Stimulated activated CD4-positive, alpha-beta T cell treated with anti-CD3 and anti-CD28 coated beads, Interleukin-4, amount 100 ng/mL, for 4 hours (primary cell): ENCODE measurements around the gene DUSP11.
"Not testable (repeated sequence)": the region's sequence is repeated elsewhere in the genome, so short reads cannot be mapped to it uniquely, and the experiment has no call there.

ENCODE experiments used
- DNase-seq, 2 experiments: peaks; one replicate each; pipeline ENCODE4 v3.0.0-alpha.2; 2020

DUSP11 gene

DNA sequence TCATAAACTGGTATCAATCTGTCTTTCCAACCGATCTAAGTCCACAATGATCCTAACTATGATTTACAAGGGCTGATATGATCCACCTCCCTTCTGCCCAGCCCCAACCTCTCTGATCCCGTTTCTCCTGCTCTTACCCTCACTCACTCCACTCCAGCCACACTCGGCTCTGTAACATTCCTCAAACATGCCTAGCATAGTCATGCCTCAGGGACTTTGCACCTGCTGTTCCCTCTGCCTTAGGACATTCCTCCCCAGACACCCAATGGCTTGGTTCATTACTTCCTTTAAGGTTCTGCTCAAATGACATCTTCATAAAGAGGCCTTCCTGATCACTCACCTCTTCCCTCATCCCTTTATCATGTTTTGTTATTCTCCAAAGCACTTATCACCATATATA lies 9.2 kb downstream of the DUSP11 start:
- DNase-seq = no peak

DNA sequence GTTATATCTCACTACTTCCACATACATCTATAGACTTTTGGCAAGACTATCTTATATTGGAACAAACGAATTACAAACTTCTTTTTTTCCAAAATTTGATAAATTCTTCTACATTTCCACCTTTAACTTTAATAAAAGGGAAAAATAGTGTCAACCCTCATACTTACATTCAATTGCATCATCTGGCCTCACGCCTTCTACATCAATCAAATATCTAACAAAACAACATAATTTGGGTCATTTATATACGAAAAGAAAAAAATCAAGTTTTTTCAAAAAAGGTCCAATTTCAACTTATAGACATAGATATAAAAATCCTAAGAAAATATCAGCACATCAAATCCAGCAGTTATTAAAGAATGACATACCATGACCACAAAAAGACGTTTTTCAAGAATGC lies 12.9 kb downstream of the DUSP11 start:
- no peak for DNase-seq

DNA sequence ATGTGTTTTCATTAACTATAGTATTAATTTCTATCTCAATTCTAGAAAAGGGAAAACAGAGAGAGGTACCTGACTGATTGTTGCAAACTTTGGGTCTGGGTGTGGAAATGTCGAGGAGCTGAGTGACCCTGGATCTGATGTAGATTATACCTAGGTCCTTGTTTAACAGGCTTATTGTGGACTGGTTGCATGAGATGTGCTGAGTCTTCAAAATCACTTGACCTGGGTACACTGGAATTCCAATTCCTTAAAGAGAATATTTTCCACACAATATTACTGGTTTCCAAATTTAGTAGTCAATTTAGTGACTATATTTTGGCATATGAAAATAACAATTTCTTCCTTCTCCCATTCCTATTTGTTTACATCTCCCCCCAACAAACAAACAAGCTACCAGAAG lies 13.6 kb downstream of the DUSP11 start:
- DNase-seq = no peak

DNA sequence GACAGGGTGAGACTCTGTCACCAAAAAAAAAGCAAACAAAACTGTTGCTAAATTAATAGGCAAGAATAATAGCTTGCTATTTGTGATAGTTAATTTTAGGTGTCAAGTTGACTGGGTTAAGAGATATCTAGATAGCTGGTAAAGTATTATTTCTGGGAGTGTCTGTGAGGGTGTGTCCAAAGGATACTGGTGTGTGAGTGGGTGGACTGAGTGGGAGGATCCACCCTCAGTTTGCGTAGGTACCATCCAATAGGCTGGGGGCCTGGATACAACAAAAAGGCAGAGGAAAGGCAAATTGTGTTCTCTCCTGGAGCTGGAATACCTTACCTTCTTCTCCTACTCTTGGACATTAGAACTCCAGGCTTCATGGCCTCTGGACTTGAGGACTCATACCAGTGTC lies 15.0 kb downstream of the DUSP11 start:
- DNase-seq = no peak

DNA sequence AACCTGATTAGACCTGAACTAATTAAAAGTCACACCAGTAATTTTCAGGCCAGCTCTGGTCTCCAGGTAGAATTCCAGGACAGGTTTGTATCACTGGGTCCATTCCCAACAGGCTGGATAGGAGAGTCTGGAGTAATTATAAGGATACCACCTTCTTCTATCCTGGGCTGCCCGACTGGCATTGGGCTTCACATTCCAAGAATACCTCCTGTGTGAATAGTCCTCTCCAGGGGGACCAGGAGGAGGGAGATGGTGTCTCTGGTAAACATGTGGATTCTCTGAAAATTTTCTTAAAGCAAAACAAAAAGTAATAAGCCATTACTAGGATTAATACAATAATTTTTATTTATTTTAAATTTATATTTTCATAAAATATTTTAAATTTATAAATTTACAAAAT lies 17.3 kb downstream of the DUSP11 start:
- DNase-seq = no peak

DNA sequence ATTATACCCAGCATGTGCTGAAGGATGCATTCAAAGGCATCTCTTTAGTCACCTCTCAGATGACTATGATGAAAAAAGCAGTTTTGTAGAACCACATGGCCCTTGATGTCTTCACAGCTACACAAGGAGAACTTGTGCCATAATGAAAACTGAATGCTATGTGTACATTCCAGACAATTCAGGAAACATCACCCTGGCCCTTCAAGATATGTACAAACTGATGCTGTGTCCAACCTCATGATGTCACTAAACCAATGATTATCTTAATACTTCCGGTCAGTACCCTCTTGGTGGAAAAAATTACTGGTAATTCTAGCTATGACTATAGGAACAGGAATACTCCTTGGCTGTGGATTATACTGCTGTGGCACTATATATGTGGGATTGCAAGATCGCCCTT lies 20.0 kb downstream of the DUSP11 start:
- DNase-seq = no peak

DNA sequence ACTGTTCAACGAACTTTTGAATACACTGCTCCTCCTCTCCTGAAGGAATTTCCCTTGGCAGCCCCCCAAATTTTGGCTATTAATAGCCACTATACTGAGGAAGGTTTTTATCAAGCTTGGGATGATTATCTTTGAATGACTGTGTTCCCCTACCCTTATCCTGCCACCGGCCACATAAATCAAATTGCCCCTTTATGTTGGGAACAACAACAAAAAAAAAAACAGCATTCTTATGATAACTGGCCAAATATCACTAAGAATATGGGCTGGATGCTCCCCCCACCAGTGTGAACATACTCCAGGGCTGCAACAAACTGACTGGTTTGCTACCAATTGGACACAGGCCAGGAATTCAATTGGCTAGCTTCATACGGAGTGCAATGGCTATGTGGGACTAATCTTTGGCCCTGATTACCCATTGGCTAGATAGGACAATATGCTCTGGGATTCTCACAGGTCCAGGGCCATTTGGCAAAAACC lies 20.6 kb downstream of the DUSP11 start:
- DNase-seq = no peak

DNA sequence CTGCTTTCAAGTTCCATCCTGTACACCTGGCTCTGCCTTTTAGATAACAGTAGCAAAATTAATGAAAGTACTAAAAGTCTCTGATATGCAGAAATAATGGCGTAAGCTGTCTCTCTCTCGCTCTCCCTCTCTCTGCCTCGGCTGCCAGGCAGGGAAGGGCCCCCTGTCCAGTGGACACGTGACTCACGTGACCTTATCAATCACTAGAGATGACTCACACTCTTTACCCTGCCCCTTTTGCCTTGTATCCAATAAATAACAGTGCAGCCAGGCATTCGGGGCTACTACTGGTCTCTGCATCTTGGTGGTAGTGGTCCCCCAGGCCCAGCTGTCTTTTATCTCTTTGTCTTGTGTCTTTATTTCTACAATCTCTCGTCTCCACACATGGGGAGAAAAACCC lies 25.6 kb downstream of the DUSP11 start:
- DNase-seq = not testable (repeated sequence)

DNA sequence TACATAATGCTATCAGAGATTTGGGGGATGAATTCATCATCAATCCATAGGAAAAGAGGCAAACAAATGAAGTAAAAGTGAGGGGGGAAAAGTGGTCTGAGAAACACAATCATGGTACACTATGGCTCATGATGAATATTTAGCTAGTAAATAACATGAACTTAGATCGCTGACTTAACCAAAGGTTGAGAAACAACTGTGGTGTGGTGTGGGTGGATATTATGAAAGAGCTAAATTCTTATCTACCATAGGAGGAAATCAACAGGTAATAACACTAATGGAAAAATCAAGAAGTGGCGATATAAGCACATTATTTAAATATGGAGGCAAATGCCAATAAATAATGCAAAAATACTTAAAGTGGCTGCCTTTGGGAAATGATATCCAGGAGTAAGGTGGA lies 30.6 kb downstream of the DUSP11 start:
- DNase-seq = no peak

DNA sequence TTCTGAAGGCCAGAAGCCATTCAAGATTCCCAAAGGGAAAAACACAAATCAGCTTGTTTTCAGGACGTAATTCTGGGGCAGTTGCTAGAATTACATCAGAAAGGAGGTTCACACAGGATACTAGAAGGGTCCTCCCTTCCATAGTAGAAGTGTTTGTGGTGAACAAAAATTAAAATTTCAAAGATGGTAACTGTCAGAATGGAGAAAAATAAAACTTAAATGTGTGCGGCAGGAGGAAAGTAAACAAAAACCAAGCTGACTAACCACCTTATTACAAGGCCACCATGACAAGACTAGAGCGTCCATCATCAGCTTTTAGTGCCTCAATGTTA lies 33.1 kb downstream of the DUSP11 start:
- no peak for DNase-seq

DNA sequence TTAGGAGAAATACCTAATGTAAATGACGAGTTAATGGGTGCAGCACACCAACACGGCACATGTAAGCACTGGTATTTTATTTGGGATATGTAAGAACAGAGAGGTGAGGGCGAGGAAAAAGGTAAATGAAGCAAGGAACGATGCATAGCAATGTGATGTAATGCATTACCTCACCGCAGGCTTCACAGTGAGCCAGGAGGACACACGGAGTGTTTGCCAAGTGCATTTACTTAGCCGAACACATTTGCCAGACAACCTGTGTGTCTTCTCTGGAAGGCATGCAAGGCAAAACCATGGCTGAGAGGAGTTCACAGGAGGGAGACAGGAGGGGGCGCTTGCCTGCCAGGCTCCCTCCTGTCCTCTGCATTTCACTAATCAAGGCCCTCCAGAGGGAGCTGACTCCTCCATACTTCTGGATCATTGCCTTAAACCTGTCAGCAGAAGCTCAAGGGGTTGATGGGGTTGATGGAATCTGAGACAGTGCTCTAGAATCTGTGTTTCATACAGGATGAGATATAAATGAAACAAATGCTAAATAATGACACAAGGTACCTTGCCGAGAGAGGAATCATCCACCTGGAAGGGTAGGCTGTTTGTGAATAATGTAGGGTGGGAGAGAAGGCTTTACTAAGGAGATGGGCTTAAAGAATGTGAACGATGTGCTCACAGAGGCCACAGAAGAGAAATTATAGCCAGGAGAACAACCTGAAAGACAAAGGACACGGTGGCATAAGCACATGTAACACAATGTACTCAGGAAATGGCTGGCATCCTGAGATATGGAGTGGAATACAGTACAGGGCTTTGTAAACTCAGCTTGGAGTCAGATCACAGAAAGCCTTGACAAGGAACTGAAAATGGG lies 33.7 kb downstream of the DUSP11 start:
- DNase-seq = no peak

DNA sequence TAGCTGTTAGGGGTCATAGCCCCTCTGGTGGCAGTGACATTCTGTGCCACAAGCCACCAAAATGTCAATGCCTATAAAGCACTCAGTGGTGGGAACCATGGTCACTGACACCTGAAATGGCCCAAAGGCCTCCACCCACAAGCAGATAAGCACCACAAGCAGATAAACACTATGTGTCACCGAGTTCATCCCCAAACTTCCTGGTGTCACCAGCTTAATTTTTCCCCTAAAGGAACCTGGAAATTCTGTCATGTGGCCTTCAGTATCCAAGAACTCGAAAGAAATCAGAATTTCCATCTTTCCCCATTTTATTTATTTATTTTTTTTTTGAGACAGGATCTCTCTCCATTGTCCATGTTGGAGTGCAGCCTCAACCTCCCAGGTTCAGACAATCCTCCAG lies 39.1 kb downstream of the DUSP11 start:
- no peak for DNase-seq

DNA sequence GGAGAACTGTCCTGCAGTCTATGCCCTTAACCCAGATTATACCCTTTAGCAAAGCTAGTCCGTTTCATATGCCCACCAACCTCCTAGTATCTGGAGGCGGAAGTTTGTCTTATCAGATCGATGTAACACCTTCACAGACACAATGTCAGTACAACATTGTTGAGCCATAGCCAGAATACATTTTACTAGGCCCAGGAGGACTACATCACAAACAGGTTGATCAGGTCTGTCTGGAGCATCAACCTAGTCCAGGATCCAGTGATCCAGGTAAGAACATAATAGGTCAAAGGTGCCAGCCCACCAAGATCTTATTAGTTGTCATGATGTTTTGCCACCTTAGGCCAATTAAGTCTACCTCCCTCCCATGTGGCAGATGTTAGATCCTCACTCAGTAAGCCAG lies 40.8 kb downstream of the DUSP11 start:
- no peak for DNase-seq

DNA sequence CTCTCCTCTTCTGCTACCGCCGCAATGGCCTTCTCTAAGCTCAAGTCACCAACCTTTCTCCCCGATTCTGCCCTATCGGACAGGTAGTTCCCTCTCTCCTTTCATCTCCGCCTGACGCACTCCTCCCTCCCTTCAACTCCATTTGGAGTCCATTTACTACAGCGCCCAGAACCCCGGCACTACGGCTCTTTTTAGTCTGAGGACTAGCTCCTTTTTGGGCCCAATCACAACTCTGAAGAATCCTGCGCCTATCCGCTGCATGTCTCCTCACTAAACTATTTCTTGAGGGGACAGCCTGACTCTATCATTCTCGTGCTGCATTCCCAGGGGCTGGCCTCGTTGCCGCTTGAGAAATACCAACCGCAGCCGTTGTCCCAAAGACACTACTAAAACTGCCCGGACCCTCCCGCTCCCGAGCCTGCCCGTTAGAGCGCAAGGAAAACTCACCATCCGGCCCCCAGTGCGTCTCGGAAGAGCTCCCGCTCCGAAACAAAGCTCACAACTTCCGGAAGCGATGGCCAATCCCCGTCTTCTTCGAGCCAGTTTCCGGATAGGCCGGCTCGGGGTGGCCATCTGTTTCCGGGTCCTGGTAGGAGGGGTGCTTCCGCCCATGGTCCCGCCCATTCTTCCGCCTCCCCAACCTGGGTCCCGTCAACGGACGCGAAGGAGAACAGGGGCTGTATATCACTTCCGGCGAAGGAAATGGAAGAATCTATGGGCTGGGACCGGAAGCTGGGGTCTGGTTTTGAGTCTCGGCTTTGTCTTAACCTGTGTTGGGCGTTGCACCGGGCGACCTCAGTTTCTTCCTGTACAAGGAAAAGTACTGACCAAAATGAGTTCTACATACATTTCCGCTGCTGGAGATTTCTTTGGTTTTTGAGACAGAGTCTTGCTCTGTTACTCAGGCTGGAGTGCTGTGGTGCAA lies 42.8 kb downstream of the DUSP11 start, which contains the start of gene TPRKB:
Gene TPRKB, minus strand, starts transcription at position 491 of the 925 bp plus-strand sequence. CDS start 2,776 bp downstream, outside the sequence.
- DNase-seq = peak; percentile 88 to 94

DNA sequence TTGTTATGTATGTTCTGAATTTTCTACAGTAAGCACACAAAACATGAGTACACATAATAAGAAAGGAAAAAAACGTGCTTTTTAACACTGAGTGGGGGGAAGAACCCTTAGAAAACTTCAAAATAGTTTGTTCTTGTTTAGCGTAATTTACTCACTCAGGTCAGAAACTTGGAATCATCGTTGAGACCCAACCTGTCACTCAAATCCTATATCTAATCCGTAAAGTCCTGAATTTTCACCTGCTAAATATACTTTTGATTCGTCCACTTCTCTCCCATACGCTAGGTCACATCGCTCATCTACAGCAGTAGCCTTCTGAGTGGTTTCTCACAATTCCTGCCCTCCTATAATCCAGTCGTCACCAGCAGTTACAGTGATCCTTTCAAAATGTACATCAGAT lies 43.5 kb downstream of the DUSP11 start:
- no peak for DNase-seq

DNA sequence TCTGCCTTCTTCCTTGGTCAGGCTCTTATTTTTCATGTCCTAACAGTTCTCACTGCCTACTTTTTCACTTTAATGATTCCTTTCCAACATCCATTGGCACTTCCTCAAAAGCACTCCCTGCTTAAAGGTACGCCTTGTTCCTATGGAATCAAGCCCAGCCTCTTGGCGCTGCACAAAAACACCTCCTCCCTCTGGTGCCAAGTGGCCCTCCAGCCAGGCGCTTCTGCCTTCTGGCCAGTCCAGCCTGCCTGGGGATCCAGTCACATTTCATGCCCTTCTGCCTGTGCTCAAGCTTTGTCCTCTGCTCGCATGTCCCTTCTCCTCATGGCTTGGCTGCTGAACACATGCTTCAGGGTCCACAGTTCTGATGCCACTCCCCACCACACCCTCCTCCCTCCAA lies 49.1 kb downstream of the DUSP11 start:
- DNase-seq = no peak

DNA sequence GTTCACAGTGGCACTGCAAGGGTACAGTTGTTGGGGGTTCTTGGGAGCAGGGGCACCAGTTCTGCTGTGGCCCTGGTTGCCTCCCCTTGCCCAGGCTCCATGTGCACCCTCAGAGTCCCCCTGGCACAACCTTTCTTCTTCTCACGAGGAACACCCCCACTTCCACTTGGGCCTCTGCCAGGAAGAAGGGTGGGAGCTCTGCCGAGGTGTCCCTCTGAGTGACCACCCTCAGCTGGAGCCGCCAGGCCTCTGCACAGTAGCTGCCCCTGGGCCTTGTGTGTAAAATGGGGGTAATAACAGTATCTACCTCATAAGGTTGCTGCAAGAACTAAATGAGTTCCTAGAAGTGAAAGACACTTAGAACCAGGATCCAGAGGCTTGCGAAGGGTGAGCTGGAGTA lies 51.2 kb downstream of the DUSP11 start:
- no peak for DNase-seq

DNA sequence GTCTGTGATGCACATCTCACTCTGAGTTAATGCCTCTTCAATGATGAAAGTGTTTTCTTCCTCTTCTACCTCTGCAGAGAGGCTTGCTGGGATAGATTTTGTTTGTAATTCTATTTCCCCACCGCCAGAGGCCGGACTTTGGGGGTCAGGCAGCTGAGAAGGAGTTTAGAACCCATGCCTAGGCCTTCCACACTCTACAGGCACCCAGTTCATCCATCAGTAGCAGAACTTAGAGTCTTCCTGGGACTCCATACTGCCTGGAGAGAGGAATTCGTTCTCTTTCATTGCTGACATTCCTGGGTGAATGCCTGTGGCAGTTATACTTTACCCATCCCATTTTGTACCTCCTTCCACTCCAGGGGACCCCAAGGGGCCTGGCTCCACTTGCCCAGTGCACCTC lies 51.9 kb downstream of the DUSP11 start:
- no peak for DNase-seq

DNA sequence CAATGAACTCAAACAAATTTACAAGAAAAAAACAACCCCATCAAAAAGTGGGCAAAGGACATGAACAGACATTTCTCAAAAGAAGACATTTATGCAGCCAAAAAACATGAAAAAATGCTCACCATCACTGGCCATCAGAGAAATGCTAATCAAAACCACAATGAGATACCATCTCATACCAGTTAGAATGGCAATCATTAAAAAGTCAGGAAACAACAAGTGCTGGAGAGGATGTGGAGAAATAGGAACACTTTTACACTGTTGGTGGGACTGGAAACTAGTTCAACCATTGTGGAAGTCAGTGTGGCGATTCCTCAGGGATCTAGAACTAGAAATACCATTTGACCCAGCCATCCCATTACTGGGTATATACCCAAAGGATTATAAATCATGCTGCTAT lies 53.2 kb downstream of the DUSP11 start:
- DNase-seq = not testable (repeated sequence)

DNA sequence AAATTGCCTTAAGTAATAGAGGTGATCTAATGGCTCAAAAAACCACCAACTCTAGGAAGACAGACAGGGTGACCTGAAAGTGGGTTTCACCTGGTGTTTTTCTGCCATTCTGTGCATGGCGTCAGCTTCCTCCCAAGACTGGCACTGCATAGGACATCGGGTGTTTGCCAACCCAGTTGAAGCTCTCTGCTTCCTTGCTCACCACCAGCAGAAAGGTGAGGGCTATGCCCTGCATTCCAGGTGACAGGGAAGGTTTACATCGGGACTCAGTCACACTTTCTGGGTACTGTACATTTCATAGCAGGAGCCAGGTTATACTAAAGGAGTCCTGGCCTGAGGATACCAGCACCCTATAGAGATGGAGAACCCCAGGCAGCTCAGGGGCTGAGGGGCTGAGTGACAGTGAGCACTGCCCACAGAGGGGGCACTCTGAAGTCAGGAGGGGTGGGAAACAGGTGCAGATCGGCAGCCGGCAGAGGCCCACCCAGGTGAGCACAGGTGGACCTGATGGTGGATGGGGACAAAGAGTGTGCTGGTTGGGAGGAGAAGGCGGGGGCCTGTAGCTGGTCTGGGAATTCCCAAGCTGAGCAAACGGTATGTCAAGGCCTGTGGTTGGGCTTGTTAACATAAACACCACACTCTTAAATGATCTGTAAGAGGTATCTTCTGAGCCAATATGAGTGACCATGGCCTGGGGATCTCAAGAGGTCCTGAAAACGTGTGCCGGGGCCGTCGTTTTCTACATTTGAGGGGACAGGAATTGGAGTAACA lies 60.9 kb downstream of the DUSP11 start:
- DNase-seq = no peak

DNA sequence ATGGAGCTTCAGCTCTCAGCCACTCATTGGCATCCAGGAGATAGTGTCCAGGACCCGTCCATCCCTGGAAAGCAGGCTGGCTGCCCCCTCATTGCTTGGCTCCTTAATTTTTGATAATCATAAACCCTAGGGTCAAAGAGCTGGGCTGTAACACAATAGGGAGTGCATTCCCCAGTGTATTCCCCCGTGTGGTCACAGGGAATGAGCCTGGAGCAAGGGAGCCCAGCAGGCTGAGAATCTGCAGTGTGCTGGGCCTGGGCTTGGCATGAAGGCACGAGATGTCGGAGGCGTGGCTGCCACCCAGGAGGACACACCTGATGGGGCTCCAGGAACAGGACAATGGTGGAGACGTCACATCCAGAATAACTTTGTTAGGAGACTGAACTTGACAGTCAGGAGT lies 61.5 kb downstream of the DUSP11 start:
- DNase-seq = no peak

DNA sequence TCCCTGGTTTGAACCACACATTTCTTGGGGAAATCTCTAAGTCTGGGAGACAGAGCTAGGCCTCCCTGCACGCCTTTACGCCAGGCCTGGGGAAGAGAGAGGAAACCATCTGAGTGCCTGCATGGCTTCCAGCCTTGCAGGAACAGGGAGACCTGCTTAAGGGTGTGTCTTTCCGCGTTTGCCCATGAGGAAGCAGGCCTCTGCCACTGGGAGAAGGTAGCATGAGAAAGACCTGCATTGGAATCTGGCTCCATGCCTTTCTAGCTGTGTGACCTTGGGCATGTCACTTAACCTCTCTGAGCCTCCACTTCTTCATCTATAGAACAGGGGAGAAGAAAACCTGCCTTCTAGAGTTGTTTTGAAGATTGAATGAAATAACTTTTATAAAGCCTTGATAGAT lies 62.2 kb downstream of the DUSP11 start:
- DNase-seq = not testable (repeated sequence)

DNA sequence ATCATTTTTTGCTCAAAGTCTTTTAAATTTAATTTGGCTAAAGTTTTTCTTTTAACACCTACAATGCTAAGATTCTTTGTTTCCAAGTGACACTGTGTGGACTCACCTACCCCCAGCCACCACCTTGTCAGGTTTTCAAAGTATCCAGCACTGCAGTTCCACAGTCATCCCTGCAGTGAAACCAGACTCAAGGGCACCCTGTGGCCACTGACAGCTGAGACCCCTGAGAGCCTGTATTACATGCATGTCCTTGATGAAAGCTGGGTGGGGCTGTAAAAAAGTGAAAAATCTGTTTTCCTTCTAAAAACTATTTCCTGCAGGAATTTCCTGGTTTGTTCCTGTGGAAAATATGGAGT lies 62.7 kb downstream of the DUSP11 start:
- no peak for DNase-seq
